Stimulated activated naive CD4-positive, alpha-beta T cell treated with Interleukin-2 at 50 U/mL for 16 hours (primary cell): ENCODE data around the gene ACOT12.
A peak's percentile ranks its signal among the peaks of the same experiment; 100 is the strongest.
"Not testable (repeated sequence)": the region's sequence is repeated elsewhere in the genome, so short reads cannot be mapped to it uniquely, and the experiment has no call there.

Experiments used
- DNase-seq: peaks from one replicate; lab custom pipeline; 2025; lab: John Stamatoyannopoulos, UW

ACOT12 gene

DNA sequence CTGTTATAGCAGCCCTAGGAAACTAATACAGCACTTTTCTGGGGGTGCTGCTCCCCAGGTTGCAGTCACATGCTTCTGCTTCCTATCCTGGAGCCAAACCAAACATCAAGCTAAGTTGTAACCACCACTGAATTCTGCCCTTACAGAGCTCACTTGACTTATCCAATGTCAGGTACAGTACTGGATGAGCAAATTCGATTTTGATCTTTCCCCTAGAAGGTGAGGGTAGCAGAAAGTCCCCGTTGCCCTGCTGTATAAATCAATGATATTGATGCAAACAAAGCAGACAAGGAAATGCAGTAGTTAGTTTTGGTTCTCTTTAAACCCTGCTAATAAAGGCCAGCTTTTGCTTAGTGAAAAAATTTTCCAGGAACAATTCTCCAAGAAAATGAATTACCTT lies 56.1 kb downstream of the ACOT12 start:
- no peak for DNase-seq

DNA sequence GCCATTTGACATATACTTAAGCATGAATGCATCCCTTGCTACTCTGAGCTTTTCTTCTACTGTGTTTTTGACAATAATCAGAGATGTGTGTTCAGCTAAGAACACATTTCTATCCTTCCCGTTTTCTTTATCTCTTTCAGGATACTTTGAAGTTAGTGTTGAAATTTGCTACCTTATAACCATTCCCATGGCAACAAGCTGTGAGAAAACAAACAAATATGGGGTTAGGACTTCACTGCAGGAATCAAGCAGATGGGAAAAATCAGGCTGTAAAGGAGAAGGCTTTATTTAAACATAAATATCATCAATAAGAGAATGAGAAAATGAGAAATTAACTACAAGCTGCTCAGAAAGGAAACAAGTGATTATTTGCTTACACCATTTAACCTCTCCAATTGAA lies 57.4 kb downstream of the ACOT12 start:
- DNase-seq = no peak

DNA sequence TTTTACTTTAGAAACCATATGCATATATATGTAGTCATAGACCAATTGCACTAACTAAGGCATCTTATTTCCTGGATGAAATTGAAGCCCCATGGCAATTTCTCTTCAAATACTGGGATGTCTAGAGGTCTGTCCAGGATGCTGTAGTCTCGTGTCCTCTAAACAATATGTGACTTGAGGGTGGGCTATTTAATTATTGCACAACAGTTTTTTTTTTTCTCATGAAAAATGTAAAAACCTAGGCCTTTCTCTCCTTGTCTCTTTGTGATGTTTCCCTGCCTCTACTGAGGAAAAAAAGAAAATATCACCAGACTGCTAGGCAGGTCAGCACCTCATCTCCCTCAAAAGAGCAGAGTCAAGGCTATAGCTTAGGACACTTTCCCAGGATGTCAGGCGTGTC lies 58.0 kb downstream of the ACOT12 start:
- no peak for DNase-seq

DNA sequence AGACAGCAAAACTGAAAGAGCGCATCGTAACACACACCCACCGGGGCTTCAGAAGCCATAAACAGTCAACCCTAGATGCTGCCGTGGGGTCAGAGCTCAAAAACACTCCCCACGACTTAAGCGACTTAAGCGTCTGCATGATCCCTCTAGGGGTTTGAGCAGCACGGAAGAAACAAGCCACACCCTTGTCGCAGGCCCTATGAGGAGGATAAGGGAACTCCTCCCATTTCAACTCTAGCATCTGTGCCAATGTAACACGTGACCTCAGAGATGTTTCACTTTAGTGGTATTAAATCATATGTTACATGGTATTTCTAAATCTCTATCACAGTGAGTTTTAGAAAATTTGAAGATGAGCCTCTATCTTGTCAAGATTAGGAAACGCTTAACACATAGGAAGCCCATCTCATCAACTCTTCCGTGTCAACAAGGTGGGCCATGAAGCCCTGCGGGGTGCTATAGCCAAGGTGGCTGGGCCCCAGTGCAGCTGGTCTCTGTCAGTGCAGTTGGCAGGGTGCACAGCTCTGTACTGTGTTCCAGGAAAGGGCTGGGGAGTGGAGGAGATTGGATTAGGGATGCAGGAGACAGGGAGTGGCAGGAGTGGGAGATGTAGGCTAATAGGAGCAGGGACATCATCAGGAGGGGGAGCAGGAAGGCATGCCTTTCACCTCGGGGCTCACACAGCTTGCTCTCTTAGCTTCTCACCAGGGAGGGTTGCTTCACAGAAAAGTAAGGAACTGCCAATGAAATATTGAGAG lies 59.5 kb downstream of the ACOT12 start:
- no peak for DNase-seq

GRCh38 chr5:81326554-81326953 lies 67.4 kb downstream of the ACOT12 start:
- DNase-seq = no peak

DNA sequence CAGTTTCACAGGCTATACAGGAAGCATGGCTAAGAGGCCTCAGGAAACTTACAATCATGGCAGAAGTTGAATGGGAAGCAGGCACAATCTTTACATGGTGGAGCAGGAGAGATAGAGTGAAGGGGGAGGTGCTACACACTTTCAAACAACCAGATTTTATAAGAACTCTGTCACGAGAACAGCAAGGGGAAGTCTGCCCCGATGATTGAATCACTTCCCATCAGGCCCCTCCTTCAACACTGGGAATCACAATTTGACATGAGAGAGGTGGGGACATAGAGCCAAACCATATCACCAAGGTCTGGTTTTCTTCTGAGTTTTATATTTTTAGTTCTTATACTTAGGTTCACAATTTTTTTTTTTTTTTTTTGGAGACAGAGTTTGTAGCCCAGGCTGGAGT lies 76.4 kb downstream of the ACOT12 start:
- no peak for DNase-seq

DNA sequence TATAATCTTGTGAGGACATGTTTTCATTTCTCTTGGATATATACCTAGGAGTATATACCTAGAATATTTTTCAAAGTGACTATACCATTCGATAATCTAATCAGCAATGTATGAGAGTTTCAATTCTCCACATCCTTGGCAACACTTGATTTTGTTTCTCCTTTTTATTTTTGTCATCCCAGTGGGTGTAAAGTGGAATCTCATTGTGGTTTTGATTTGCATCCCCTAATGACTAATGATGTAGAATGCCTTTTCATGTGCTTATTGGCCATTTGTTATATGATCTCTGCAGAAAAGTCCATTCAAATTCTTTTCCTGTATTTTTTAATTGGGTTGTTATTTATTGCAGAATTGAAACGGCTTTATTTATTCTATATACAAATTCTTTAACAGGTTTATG lies 77.4 kb downstream of the ACOT12 start:
- DNase-seq = no peak

GRCh38 chr5:81315830-81316229 lies 78.1 kb downstream of the ACOT12 start:
- DNase-seq = no peak

- DNase-seq = no peak
Observed at GRCh38 chr5:81315336-81315735, 78.6 kb downstream of the ACOT12 start.

DNA sequence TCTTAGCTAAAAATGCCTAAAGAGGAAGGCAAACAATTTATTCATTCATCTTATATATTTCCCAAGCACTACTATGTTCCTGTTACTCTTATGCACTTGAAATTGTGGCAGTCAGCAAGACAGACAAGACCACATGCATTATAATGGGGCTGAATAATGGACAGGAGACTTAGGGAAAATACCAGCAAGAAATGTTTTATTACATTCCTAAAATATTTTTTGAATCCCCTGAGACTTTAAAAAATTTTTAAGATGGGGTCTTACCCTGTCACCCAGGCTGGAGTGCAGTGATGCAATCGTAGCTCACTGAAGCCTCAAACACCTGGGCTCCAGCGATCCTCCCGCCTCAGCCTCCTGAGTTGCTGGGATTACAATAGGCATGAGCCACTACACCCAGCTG lies 79.4 kb downstream of the ACOT12 start:
- no peak for DNase-seq

GRCh38 chr5:81313686-81314085 lies 80.2 kb downstream of the ACOT12 start:
- DNase-seq = no peak

DNA sequence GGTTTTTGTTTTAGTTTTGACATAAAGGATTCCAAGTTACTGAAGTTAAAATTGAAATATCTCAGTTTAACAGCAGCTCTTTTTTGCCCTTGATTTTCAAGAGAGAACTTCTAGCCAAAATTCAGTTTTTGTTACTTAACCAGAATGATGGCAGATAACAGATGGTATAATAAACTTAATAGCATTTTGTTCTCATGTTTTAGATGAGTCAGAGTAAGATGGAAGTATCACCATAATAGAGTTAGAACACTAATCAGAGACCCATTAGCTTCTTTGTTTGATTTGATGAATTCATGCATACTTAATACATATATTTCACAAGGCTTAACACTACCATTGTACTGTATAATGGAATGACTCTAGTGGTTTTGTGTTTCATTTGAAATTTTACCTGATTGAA lies 80.7 kb downstream of the ACOT12 start:
- DNase-seq = no peak

DNA sequence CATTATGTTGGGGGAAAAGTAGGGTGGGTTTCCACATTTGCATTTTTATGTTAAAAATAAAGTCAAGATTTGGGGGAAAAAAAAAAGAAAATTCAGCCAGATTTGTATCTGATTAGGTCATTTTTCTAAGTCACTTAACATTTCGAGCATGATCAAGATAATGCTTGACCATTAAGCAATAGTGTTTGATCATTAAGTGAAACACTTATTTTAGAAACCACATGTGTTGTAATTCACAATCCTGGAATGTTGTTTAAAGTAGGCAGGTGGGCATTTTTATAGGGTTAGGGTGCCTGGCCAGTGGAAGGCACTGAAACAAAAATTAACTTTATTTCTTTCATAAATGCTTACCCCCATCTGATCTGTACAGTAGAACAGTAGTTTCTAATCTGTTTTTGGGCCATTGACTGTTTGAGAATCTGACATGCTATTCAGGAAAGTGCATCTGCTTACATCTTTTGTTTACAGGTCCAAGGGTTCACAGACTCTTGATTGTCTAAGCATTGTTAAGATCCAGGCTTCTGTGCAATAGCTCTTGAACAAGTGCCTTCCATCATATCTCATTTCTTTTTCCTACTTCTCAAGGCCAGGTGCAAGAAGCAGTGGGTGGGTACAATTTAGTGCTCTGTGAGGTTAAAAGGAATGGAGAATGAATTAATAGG lies 83.4 kb downstream of the ACOT12 start:
- DNase-seq = no peak

DNA sequence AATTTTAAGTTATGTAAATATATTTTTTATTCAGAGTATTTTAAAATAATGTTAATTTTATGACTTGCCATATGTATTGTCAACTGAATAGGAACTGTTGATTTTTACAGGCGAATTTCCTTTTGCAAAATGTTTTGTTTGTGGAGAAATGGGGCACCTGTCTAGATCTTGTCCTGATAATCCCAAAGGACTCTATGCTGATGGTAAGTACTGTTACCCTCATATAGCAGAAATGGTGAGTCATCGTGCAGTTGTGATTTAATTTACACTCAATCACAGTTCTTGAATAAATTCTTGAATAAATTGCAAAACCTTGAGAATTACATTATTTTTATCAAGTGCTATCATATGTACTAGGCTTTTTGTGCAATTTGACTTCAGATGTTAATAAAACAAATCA lies 85.1 kb downstream of the ACOT12 start:
- no peak for DNase-seq

GRCh38 chr5:81305785-81306184 lies 88.1 kb downstream of the ACOT12 start:
- no peak for DNase-seq

GRCh38 chr5:81303563-81303962 lies 90.4 kb downstream of the ACOT12 start:
- DNase-seq = no peak

- no peak for DNase-seq
Observed at GRCh38 chr5:81302596-81302995, 91.3 kb downstream of the ACOT12 start.

DNA sequence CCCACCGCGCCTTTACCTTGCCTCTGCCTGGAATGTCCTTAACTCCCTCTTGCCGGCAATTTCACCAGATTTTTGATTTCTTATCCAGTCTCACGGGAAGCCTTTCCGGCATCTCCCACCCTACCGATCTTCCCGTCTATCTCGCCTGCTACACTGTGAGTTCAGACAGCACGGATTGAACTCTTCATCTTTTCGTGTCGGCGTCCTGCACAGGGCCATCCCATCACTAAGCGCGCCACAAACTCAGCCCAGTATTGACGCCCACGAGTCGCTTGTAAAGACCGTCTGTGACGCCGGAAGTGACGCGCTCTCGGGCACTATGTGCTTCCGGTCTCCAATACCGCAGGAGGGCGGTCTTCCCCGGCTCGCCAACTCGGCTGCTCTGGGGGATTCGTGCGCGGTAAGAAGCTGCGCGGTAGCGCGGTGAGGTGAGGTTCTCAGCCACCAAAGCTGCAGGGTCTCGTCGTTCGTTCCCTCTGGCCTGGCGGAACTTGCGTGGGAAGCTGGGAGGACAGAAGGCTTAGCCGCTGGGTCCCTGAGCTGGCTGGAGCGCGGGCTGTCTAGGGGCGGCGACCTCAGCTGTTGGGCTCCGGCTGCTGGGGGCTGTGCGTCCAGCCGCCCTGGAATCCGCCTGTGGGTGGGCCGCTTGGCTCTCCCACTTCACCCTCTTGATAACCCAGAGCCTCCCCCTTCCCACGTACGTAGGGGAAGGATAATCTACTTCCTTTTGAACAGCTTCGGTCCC lies 92.5 kb downstream of the ACOT12 start, which contains the start of gene ZCCHC9:
Gene ZCCHC9, plus strand, starts transcription at position 317 of the 745 bp plus-strand sequence. CDS start 3,171 bp downstream, outside the sequence.
- peak; percentile 94 for DNase-seq

DNA sequence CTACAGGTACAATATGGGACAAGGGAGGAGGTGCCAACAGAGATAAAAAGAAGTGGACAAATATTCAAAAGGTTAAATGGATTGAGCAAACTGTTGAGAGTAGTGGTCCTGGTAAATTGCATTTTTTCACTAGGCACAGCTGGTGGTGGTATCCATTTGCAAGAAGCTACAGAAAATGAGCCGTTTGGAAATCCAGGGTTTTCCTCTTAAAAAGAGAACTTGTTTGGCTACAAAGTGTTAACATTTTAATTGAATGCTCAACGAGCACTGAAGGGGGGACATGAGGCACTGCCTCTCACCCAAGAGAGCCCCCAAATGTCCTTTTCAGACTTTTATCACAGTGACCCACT lies 93.0 kb downstream of the ACOT12 start:
- DNase-seq = no peak

GRCh38 chr5:81297531-81297930 lies 96.4 kb downstream of the ACOT12 start:
- no peak for DNase-seq

GRCh38 chr5:81294021-81294420 lies 99.9 kb downstream of the ACOT12 start:
- not testable (repeated sequence) for DNase-seq

DNA sequence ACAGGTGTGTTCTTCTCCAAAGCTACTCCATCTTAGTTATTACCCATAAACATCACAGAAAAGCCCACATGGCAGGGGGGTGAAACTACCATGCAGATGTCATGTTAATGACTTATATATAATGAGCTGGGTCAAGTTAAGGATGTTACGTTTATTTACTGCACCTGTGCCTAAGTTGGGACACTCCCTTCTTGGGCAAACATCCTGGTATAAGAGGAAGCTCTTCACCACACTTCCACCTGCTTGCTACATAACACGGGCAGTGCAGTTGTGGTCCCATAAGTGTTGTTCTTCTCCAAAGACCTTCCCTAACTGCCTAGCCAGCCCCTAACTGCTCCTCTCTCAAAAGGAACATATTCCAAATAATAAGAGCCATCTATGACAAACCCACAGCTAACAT lies 101.8 kb downstream of the ACOT12 start:
- DNase-seq = no peak

GRCh38 chr5:81290146-81290545 lies 103.8 kb downstream of the ACOT12 start:
- no peak for DNase-seq
